HG02852 (cell line): ENCODE data around the gene EYS.

ENCODE experiments used
- ATAC-seq: cut with Tn5 transposase; IDR thresholded peaks from one replicate; pipeline ENCODE4 v1.9.1; 2021; ENCODE audit warnings: mild to moderate bottlenecking, moderate library complexity; ENCODE audit not compliant: unreplicated experiment

The EYS gene

DNA sequence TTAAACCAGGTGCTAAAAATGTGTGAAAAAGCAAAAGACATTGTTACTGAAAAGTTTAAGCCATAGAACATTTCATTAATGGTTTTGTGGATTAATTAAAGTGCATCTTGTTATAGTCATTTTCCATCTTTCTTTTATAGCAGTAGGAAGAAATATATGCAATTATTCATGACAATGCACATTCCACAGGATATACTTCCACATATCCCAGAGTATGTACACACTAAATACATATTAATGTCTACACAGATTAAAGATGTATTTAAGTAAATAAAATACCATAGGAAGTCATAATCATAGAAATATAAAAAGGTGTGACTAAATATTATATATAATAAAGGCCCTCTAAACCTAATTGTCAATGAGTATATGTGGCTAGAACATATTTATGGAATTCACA lies 1492.7 kb downstream of the EYS start:
- ATAC-seq = no peak

DNA sequence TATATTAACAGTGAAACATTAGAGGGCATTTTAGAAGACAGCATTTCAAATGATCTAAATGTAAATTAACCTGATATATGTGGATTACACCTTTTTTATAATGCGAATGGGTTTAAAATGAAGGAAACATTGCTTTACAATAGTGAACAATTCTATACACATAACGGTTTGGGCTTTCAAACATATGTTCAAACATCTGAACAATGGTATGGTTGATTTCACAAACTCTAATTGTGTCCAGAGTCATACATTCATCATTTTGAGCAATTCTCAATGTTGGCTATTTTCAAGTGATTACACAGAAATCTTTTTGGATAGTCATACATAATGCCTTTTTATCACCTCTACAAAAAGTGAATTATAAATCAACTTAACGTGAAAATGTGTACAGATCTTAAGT lies 1493.3 kb downstream of the EYS start:
- no peak for ATAC-seq

DNA sequence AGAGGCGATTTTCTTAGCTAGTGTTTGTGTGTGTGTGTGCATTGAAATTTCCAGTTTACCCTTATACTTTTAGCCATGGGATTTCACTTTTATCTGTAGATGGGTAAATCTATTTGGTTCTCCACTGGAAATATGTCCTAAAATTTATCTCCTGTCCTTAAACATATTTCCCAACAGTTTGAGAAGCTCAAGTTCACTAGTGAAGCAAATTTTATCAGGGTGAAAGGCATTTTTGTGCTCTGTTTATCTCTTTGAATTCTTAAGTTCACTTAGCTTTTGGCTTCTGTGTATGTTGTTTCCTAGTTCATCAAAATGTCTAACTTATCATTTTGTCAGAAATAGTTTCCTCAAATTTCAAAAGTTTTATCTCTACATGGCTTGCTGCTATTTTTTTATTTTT lies 1509.8 kb downstream of the EYS start:
- no peak for ATAC-seq

DNA sequence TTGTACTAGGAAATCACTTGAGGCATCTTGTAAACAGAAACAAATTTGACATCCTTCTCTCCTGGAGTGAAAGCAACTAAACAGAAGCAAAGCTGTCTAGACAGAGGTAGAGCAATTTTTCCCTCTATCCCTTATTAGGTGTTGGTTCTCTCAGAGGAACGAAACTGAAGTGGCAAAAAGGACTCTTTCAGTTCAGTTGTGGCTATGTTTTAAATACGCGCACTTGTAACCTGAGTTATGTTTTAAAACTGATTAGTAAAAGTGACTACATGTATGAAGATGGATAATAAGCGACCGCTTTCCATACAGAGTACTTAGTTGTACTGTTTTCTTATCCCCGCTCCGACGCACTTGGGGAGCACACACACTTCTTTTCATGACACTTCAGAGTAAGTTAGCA lies 1520.4 kb downstream of the EYS start:
- ATAC-seq = no peak

DNA sequence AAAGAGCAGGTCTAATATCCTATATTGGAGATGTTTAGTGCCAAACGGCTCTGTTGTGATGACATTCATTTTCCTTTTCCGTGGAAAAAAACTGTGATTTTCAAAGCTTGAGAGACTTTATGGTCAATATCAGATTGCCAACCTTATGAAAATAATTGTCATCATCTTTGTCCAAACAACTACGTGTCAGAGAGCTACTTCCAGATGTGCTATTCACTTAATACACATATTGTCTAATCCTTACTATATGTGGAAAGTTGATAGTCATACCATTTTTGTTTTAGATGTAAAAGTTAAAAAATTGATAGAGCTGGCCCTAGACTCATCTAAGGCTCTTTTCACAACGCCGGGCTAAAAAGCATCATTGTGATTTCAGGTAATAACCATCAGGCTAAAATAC lies 1521.4 kb downstream of the EYS start:
- no peak for ATAC-seq

DNA sequence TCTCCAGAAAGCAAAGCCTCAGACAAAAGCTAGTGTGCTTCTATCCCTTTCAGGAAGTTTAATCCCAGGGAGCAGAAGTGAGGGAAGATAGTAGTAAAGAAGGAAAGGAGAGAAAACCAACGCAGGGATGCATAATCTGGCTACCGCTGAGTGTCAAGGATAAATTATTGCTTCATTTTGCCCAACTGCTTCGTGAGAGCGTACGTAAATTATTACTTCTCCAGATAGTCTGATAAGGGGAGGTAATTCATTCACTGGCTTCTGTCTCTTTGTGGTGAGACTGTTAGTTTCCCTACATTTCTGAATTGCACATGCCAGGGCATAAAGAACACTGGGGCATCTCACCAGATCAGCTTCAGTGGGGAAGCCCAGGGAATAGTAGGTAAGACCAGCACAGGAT lies 1531.7 kb downstream of the EYS start:
- ATAC-seq = no peak

DNA sequence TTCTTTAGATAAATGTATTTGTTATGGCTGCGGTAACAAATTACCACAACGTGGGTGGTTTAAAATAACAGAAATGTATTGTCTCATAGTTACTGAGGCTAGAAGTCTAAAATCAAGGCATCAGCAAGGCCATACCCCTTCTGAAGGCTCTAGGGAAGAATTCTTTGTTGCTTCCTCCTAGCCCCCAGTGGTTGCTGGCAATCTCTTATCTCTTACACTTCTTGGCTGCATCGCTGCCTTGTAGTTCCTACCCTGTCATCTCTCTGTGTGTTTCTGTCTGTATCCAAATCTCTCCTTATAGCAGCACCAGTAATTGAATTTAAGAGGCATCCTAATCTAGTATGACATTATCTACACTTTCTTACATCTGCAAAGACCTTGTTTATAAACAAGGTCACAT lies 1536.7 kb downstream of the EYS start:
- no peak for ATAC-seq

DNA sequence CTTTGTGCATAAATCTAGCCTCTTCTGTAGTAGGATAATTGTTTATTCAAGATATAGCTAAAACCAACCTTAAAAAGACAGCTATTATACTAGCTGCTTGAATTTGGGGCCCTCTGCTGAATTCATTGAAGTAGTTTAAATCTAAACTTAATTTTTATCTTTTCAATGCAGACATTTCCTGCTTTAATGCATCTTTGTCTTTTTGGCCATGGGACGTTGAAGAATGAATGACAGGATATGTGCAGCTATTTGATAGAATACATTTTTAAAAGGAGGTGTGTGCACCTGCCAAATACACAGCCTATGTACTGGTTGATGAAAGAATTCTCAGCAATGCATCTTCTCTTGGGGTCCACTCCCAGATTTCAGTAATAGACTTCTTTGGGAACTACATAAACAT lies 1546.5 kb downstream of the EYS start:
- ATAC-seq = no peak

DNA sequence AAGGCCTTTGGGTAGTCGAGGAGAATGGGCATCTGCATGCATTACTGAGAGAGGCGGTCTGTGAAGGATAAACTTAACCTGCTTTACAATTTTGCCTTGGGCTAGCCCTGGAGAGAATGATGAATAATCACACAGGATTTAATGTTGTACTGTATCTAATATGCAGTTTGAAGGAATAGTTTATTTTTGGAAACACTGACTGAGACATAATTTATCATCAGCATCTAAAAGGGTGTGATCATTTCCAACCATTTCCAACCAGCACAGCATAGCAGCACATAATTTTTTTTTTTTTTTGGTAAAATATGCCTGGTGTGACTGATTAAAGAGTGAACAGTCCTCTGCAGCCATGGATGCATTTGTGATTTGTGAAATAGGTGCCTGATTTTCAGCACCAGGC lies 1552.0 kb downstream of the EYS start:
- no peak for ATAC-seq

DNA sequence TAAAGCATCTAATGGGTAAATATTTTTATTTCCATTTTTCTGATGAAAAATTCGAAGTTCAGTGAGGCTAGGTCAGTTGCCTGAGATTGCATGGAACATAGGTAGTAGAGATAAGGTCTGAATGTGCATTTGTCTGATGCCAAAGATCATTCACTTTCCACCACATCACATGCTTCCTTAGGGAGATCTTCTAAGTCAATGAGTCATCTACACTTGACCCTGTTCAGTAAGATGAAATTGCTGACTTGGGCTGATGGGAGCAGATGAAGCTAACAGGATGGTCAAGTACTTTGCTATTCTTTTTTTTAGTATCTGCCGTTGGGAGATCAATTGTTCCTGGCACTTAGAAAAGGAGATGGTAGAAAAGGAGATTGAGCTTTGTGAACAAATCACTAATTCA lies 1560.2 kb downstream of the EYS start:
- no peak for ATAC-seq

DNA sequence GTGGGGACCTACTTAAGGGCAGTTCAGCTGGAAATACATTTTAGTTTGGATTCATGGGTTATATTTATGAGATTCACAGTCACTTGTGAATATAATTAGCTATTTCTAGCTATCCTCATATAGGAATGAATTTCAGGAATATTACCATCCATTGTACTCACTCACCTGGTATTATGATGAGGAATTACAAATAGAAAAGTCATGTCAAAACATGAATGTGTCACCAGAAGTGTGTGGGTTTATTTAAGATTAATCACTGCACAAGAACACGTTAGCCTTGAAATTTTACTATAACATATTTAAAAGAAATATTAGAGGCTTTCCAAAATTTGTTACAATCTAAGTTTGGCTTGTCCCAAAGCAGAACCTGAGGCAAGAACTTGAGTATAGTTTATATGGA lies 1560.9 kb downstream of the EYS start:
- ATAC-seq = no peak

DNA sequence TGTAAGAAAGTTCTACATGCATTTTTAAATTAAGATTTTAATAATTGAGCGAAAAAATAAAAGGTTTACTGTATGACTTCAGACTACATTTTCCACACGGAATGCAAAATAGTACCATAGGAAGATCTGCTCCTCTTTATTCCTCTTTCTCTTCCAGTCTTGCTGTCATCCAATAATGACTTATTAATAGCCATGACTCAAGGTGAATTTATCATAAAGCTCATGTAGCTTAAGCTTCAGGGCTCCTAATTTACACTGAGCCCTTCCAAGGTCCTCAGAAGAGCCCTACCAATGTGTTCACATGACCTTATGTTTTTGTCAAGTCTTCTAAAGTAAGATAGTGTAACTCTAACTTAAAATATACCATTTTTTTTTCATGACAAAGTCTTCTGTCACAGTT lies 1561.4 kb downstream of the EYS start:
- no peak for ATAC-seq

DNA sequence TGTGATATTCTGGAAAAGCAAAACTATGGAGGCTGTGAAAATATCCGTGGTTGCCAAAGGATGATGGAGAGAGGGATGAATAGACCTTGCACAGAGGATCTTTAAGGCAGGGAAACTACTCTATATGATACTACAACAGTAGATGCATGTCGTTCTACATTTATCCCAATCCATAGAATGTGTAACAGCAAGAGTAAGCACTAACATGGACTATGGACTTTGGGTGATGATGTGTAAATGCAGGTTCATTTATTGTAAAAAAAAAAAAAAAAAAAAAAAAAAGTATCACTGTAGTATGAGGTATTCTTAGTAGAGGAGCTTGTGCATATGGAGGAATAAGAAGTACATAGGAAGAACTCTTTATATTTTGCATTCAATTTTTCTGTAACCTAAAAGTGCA lies 1563.9 kb downstream of the EYS start:
- ATAC-seq = no peak

DNA sequence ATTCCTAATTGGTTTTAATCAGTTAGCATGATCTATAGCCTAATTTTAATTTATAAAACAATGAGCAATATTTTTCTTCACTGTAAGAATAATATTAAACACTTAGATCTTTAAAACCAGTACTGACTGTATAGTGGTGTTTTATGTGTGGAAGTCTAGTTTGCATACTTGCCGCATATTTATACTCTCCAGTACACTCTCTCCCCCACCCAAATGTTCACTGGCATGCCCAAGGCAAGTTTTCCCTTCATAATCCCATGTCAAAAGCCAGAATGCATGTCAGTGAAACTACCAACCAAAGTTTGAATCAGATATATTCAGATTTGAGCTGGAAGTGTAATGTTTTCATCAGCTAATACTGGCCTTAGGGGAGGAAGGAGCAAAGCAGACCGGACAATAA lies 1565.3 kb downstream of the EYS start:
- no peak for ATAC-seq

DNA sequence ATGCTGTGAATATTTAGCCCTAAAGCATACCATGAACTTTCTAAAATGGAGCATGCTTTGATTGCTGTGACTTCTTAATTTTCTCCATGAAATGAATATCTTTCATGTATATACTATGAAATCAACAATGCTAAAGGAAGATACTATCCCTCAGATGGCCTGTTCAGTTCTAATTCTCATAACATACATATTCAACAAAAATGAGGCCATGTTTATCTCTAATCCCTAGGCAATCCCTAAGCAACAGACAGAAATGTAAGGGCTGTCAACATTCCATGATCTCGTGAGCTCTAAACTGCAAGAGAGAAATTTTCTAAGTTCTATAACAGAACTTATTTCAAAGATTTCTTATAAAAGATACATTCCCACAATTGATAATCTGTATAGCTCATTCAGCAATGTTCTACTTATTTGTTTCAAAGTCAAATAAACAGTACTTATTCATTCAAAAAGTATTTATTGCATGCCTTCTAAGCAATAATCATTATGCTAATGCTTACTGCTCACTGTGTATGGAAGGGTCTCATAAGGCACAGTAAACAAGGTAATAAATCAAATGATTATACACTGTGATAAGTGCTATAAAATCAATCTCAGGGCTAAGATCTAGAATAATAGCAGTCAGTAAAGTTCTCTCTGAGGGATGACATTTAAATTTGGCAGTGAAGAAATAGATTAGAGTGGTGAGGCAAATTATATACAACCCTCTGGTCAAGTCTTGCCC lies 1578.6 kb downstream of the EYS start:
- no peak for ATAC-seq

DNA sequence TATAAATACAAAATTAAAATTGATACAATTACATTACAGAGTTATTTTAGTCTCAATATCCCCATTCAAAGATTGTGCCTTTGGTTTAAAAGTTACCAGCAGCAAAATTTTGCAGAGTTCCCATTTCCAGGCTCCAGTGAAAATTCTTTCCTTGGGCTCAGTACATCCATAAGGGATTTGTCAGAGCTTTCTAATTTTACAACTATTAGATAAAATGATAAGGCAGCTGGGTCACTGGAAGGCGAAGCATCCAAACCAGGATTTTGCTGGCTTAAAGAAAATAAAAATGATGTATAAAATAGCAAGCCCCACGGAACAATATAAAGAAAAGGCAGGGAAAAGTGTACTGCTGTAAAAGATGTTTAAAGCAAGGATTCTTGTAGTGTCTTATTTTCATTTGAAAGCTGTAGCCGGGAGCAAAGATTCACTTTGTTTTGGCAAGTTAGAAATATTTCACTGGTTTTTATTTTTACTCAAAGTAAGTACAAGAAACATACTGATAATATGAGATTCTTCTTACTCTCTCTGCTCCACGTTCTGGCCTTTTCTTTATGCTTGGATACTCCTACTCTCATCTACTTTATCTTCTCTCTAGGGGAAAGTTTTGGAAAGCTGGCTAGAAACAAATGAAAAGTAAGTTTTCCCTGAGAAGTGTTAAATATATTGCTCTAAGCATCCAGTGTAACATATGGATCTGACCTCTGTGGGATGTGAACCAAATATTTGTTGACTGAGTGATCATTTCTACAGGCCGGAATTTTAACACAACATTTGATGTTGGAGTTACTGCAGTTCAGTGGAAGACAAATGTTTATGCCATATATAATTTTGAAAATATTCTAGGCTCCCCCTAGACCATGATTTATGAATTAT lies 1583.0 kb downstream of the EYS start:
- ATAC-seq = no peak

DNA sequence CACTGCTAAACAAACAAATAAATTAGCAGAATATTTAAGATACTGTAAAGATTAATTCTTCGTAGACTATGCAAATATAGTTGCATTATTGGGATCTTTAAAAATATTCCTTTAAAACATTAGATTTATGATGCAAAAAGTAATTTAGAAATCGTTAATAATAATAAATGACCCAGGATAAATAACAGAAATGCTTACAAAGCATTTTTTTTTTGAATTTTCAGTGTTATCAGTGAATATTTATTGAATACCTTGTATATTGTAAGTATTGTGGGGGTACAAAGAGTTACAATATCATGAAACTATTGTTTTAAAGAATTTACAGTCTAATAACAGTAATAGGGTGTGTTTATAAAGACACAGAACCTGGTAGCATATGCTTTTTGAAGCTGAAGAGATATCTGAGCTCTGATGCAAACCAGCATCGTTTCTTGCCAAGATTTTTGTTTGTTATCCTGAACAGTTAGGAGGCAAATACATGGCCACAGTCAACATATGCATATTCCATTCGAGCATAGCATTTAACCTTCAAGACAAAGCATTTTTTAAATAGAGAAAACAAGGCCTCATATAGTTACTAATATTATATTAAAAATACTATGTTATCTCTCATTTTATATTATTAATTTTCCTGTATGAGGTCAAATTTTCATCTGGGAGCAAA lies 1584.2 kb downstream of the EYS start:
- no peak for ATAC-seq

DNA sequence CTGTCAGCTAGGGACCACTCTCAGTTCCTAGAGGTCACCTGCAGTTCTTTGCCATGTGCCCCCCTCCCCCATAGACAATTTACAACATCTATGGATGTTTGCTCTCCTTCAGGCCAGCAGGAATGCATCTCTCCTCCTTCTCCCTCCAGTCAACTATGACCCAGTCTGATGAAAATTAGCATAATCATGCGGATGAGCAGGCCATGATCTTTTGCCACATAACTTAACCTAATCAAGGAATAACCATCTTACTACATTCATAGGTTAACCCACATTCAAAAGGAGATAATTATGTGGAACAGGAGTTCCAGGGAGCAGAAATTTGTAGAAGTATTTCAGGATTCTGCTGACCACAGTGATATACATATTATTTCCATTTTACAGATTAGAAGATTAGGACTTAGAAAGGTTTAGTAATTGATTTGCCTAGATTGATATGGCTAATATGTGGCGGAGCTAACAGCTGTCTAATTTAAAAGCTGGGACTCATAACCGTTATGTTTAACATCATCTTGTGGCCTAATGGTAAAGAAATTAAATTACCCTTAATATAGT lies 1585.9 kb downstream of the EYS start:
- no peak for ATAC-seq

DNA sequence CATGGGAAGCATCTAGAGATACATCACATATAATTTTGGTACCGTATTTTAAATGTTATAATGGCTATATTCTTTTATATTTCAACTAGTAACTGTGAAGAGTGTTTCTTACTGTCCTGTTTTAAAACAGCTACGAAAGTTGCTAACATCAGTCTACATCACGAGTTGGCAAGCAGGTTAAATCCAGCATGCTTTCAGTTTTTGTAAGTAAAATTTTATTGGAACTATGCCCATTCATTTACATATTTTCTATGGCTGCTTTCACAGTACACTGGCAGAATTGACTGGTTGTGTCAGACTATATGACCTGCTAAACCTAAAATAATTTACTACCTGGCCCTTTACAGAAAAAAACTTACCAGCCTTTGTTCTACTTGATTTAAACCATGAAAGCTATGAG lies 1593.3 kb downstream of the EYS start:
- no peak for ATAC-seq

DNA sequence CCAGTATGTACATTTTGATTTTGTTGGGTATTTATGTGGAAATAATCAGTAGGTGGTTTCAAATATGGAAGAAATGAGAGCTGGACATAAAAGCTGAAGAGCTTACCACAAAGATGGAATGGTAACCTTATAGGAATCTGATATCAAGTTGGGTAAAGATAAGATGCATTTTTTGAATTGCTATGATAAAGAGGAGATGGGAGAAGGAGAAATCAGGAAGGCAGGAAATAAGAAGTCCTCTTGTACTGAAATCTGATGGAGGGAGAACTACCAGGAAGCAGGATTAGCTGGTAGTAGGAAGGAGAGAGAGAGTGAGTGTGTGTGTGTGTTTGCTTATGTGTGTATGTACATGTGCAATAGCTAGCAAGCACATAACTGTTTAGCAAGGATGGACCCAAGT lies 1603.0 kb downstream of the EYS start:
- no peak for ATAC-seq

DNA sequence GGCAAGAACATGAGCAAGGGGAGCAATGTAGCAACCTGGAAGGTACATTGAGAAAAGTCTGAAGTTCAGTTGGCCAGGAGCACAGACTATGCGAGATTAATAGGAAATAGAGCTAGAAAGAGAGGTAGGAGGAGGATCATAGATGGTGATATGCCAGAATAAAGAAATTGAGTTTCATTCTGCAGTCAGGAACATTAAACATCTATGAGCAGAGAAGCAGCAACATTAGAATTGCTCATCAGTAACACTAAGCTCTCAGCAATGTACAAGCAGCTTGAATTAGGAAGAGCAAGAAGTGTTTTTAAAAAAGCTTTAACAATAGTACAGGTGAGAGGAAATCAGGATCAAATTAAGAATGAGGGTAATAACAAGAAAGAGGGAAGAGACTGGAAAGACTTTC lies 1603.5 kb downstream of the EYS start:
- ATAC-seq = no peak
